Muscle layer of duodenum (tissue), 2 donors: Measurements from ENCODE around the gene SELENOS.

Experiments
- H3K27ac ChIP-seq: one replicate; pipeline ENCODE4 v1.7.0; 2013; ENCODE audit warnings: mild to moderate bottlenecking, low read length
- H3K27me3 ChIP-seq: one replicate; pipeline ENCODE4 v1.7.0; 2013; ENCODE audit warnings: low read depth, mild to moderate bottlenecking, control low read depth, low read length
- H3K36me3 ChIP-seq, 2 donors: one replicate each; pipeline ENCODE4 v1.7.0; 2013; ENCODE audit warnings: low read length in 2 of 2, control low read depth in 1 of 2, mild to moderate bottlenecking in 1 of 2; ENCODE audit not compliant: insufficient read depth in 2 of 2, control insufficient read depth in 1 of 2
- H3K4me1 ChIP-seq, 2 donors: one replicate each; pipeline ENCODE4 v1.7.0; 2013; ENCODE audit warnings: low read length in 2 of 2, mild to moderate bottlenecking in 2 of 2, control low read depth in 1 of 2, moderate library complexity in 1 of 2; ENCODE audit not compliant: insufficient read depth in 2 of 2, control insufficient read depth in 1 of 2
- H3K4me3 ChIP-seq, 2 donors: one replicate each; pipeline ENCODE4 v1.7.0; 2013; ENCODE audit warnings: low read length in 2 of 2, low read depth in 1 of 2, mild to moderate bottlenecking in 1 of 2
- H3K9me3 ChIP-seq, 2 donors: one replicate each; pipeline ENCODE4 v1.7.0; 2013; ENCODE audit warnings: low read length in 2 of 2, control low read depth in 1 of 2, mild to moderate bottlenecking in 1 of 2; ENCODE audit not compliant: control insufficient read depth in 1 of 2
- donor health status: healthy.

Gene SELENOS

GRCh38 chr15:101269479-101270223, 7.6 kb downstream of the SELENOS start:
- peaks cover 43% of the 10 kb centered on the region in 2 donors for H3K36me3 ChIP-seq
- H3K4me3 ChIP-seq, result no peak overlapping the region
- H3K4me1 ChIP-seq, result peaks cover 0 to 7% of the 10 kb centered on the region in 2 donors
- H3K27ac ChIP-seq, result no peak overlapping the region
- H3K9me3 ChIP-seq, result no peaks in the 10 kb centered on the region
- H3K27me3 ChIP-seq, result no peaks in the 10 kb centered on the region

GRCh38 chr15:101267320-101268104, 9.8 kb downstream of the SELENOS start:
- Histone ChIP-seq H3K27ac (no peak overlapping the region), H3K9me3 (no peaks in the 10 kb centered on the region), H3K27me3 (no peaks in the 10 kb centered on the region), H3K4me1 (peaks cover 0 to 7% of the 10 kb centered on the region in 2 donors), H3K4me3 (no peak overlapping the region), H3K36me3 (peaks cover 22% of the 10 kb centered on the region in 2 donors)

- Histone ChIP-seq H3K27me3 (no peaks in the 10 kb centered on the region), H3K4me3 (no peak overlapping the region), H3K36me3 (peaks cover 15% of the 10 kb centered on the region in 2 donors), H3K9me3 (no peaks in the 10 kb centered on the region), H3K27ac (no peak overlapping the region), H3K4me1 (peaks cover 0 to 7% of the 10 kb centered on the region in 2 donors)
These were observed 10.5 kb downstream of the SELENOS start for GRCh38 chr15:101266787-101267186.

DNA sequence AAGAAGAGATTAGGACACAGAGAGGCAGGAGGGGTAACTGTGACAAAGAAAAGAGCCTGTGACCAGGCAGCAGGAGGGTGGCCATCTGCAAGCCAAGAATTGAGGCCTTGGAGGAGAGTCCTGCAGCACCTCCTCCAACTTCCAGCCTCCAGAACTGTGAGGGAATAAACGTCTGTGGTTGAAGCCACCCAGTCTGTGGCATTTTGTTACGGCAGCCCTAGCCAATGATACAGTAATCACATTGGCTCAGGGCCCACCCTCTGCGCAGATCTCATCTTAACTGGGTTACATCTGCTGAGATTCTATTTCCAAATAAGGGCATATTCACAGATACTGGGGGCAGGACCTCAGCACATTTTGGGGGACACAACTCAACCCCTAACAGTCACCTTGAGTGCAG, 11.3 kb downstream of the SELENOS start:
- H3K4me3 ChIP-seq, result no peak overlapping the region
- peaks cover 0 to 7% of the 10 kb centered on the region in 2 donors for H3K4me1 ChIP-seq
- no peaks in the 10 kb centered on the region for H3K27me3 ChIP-seq
- H3K9me3 ChIP-seq, result no peaks in the 10 kb centered on the region
- H3K27ac ChIP-seq, result no peak overlapping the region
- H3K36me3 ChIP-seq, result peaks cover 7 to 8% of the 10 kb centered on the region in 2 donors

- Histone ChIP-seq H3K27ac (no peak overlapping the region), H3K27me3 (no peaks in the 10 kb centered on the region)
These were observed 12.2 kb downstream of the SELENOS start for GRCh38 chr15:101264911-101265641.

DNA sequence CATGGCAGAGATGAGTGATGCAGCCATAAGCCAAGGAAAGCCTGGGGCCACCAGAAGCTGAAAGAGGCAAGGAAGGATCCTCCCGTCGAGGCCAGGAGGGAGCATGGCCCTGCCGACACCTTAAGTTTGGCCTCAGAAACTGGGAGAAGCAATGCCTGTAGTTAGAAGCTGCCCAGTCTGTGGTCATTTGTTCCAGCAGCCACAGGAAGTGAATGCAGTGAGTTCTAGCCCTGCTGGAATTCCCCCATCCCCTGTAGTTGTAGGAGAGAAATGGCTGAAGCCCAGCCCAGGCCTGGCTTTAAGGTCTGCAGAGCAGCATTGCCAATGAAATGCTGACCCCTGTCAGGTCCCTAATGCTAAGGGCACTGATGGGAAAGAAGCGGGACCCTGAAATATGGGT, 13.3 kb downstream of the SELENOS start:
- H3K4me1 ChIP-seq, result peaks cover 0 to 7% of the 10 kb centered on the region in 2 donors
- H3K4me3 ChIP-seq, result no peak overlapping the region
- H3K36me3 ChIP-seq, result no peaks in the 10 kb centered on the region
- no peak overlapping the region for H3K27ac ChIP-seq
- H3K9me3 ChIP-seq, result no peaks in the 10 kb centered on the region
- H3K27me3 ChIP-seq, result no peaks in the 10 kb centered on the region

More at GRCh38 chr15:101264911-101265641, 12.2 kb downstream of the SELENOS start:
- peaks cover 0 to 7% of the 10 kb centered on the region in 2 donors for H3K4me1 ChIP-seq
- H3K4me3 ChIP-seq, result no peak overlapping the region
- H3K9me3 ChIP-seq, result no peaks in the 10 kb centered on the region
- H3K36me3 ChIP-seq, result no peaks in the 10 kb centered on the region

DNA sequence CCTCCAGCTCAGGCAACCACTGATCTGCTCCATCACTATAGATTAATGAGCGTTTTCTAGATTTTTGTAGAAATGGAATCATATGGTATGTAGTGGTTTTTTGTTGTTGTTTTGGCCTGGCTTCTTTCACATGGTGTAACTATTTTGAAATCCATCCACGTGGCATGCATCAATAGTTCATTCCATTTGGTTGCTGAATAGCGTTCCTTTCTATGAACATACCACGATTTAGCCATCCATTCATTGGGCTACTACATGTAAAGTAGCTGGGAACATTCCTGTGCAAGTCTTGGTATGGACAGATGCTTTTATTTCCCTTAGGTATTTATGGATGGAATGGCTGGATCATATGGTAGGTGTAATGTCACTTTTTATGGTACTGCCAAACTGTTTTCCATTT, 14.7 kb downstream of the SELENOS start:
- no peaks in the 10 kb centered on the region for H3K9me3 ChIP-seq
- peaks cover 0 to 4% of the 10 kb centered on the region in 2 donors for H3K4me1 ChIP-seq
- no peaks in the 10 kb centered on the region for H3K27me3 ChIP-seq
- H3K4me3 ChIP-seq, result no peak overlapping the region
- no peaks in the 10 kb centered on the region for H3K36me3 ChIP-seq
- H3K27ac ChIP-seq, result no peak overlapping the region

DNA sequence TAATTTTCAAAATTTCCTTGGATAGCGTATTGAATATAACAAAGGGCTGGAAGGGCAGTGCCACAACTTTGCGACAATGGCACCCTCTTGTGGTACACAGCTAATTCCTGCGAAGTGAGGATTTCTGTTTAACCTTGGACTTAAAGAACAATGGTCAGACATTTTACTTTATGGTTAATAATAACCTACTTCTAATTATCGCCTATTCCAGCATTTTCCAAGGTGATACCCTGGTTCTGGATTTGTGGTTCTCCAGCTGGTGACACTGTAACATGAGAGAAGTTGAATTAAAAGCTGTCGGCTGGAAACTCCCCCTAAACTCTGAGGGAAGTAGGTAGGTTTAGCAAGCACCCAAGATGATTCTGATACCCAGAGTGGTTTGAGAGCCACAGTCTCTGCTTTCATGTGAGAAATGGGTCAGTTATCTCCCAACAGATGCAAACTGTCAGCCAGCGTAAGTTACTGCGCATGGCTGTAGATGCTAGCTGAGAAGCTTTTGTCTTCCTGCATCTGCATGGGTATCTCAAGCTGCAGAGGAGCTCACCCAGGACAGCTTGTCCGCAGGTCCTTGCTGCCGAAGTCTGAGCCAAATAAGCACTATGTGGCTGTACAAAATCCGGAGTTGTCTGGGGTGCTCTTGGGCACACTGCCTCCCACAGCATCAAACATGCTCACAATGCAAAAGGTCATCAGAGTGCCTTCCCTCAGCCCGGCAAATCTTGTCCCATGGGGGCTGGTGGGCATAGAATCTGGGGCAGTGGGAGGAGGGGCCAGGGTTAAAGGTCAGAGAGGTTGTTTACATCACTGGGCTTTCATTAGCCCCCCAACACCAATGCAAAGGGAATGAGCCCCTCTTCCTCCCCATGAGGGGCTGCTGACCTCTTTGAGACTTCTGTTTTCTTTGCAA, 18.8 kb downstream of the SELENOS start:
- no peaks in the 10 kb centered on the region for H3K9me3 ChIP-seq
- H3K27ac ChIP-seq, result no peak overlapping the region
- H3K36me3 ChIP-seq, result no peaks in the 10 kb centered on the region
- no peaks in the 10 kb centered on the region for H3K4me1 ChIP-seq
- H3K4me3 ChIP-seq, result no peak overlapping the region
- H3K27me3 ChIP-seq, result no peaks in the 10 kb centered on the region

- H3K4me3 ChIP-seq, result no peak overlapping the region
- peaks cover 5 to 6% of the 10 kb centered on the region in 2 donors for H3K4me1 ChIP-seq
- no peak overlapping the region for H3K27ac ChIP-seq
- H3K36me3 ChIP-seq, result no peaks in the 10 kb centered on the region
- H3K27me3 ChIP-seq, result no peaks in the 10 kb centered on the region
- no peaks in the 10 kb centered on the region for H3K9me3 ChIP-seq
These were observed 20.5 kb downstream of the SELENOS start for GRCh38 chr15:101256757-101257156.

GRCh38 chr15:101255615-101256241, 21.6 kb downstream of the SELENOS start:
- H3K4me3 ChIP-seq, result no peak overlapping the region

More at GRCh38 chr15:101255615-101256241, 21.6 kb downstream of the SELENOS start:
- H3K27ac ChIP-seq, result no peak overlapping the region
- peaks cover 5 to 6% of the 10 kb centered on the region in 2 donors for H3K4me1 ChIP-seq
- no peaks in the 10 kb centered on the region for H3K36me3 ChIP-seq
- H3K27me3 ChIP-seq, result no peaks in the 10 kb centered on the region
- no peaks in the 10 kb centered on the region for H3K9me3 ChIP-seq
